GM20000 (cell line): ENCODE measurements around the gene LRBA.

ENCODE experiments used
- DNase-seq: peaks from one replicate; pipeline ENCODE4 v3.0.0; 2012; ENCODE audit warnings: low spot score
- TF ChIP-seq, protein P1 (sequence below): IDR thresholded peaks from 2 replicates; pipeline ENCODE4 v1.5.1; 2012; ENCODE audit warnings: mild to moderate bottlenecking, control low read depth; ENCODE audit errors: extremely low read depth, missing control alignments

LRBA gene

GRCh38 chr4:150355418-150355817, 659.7 kb downstream of the LRBA start:
- TF ChIP-seq, protein P1, sequence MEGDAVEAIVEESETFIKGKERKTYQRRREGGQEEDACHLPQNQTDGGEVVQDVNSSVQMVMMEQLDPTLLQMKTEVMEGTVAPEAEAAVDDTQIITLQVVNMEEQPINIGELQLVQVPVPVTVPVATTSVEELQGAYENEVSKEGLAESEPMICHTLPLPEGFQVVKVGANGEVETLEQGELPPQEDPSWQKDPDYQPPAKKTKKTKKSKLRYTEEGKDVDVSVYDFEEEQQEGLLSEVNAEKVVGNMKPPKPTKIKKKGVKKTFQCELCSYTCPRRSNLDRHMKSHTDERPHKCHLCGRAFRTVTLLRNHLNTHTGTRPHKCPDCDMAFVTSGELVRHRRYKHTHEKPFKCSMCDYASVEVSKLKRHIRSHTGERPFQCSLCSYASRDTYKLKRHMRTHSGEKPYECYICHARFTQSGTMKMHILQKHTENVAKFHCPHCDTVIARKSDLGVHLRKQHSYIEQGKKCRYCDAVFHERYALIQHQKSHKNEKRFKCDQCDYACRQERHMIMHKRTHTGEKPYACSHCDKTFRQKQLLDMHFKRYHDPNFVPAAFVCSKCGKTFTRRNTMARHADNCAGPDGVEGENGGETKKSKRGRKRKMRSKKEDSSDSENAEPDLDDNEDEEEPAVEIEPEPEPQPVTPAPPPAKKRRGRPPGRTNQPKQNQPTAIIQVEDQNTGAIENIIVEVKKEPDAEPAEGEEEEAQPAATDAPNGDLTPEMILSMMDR = no peak
- DNase-seq = no peak

- TF ChIP-seq, protein P1 = no peak
- DNase-seq = no peak
Measured at GRCh38 chr4:150354214-150354796, 660.8 kb downstream of the LRBA start.

DNA sequence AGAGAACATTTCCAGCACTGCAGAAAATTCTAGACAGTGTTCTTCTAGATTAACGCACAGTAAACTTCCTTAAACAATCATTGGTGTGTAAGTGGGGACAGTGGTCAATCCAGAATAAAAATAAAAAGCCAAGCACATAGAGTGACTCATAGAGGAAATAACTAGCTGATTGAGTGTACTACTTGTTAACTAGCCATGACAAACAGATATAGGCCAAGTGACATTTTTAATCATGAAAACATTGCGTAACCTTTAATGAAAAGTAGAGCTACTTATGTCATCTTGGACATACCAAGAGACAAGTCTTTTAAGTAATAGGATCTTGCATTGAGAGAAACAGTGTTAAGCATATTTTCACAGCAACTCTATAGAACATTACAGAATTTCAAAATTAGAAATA, 667.0 kb downstream of the LRBA start:
- no peak for DNase-seq
- TF ChIP-seq, protein P1 = no peak

DNA sequence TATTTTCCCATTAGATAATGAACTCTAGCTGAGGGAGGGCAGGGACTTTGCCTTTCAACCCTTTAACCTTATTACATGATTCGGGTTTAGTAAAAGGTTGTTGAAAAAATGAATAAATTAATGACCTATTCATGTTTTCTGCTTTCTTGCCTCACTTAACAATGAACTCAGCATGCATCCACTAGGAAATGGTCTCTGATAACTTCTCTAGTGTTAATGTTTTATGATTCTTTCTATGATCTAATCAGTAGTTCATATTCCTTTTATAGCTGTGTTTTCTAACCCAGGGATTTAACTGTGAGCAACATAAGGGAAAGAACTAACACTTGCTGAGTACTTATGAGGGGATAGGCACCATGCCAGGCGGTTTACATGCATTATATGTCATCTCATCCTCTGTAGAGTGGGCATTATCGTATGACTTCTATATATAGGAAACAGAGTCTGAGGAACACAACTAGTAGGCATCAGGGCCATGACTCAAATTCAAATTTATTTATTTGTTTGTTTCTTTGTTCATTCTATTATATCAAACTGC, 669.8 kb downstream of the LRBA start:
- DNase-seq = no peak
- TF ChIP-seq, protein P1 = no peak

DNA sequence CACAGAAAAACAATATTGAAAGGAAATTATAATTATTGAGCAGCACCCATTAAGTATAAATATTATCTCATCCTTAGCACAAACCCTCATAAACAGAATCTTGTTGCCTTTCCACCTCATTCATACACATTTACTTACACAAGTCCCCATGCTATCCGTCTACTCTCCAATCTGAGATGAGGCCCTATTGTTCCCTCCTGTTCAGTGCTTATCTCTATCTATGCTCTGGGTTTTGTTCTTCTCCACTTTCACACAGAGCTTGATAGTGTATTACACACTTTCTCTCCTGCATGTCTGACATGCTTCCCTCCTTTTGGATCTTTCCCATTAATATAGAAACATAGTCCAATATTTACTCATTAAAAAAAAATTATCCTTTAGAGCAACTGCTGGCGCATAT, 671.3 kb downstream of the LRBA start:
- TF ChIP-seq, protein P1 = no peak
- no peak for DNase-seq

GRCh38 chr4:150342945-150343344, 672.1 kb downstream of the LRBA start:
- TF ChIP-seq, protein P1 = no peak
- DNase-seq = no peak

GRCh38 chr4:150337734-150338133, 677.4 kb downstream of the LRBA start:
- no peak for DNase-seq
- TF ChIP-seq, protein P1 = no peak
